Midbrain (tissue), 1 donor: ENCODE data around the gene TEX101.

Source experiments
- DNase-seq: peaks from one replicate; lab custom pipeline; 2025; lab: John Stamatoyannopoulos, UW

The TEX101 gene

DNA sequence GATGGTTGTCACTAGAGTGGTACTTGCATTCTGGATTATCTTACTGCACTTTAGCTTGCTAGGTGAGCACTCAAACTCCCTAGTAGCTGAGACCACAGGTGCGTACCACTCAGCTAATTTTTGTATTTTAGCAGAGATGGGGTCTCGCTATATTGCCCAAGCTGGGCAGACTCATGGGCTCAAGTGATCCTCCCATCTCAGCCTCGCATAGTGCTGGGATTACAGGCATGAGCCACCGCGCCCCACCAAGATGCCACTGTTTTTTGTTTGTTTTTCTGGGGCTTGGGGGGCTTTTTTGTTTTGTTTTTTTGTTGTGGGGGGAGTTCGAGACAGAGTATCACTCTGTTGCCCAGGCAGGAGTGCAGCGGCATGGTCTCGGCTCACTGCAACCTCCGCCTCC is 33.0 kb downstream of the TEX101 start:
- DNase-seq, result no peak

DNA sequence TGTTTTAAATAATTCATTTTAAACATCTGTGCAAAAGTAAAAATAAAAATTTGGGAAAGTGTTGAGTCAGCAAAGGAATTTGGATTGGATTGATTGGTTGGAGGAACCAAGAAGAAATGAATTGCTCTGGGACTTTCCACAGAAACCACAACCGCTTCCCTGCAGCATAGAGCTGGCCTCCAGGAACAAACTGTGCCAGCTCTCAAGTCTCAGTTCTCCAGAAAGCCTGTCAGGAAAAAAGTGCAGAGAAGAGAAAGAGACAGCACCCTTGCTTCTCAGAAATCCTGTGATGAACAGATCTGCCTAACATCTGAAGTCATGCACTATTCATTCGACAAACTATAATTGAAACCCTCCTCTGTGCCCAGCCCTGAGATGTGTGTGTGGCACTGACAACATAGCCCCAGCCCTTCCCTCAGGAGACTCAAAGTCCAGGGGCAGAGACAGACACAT is 35.9 kb downstream of the TEX101 start:
- no peak for DNase-seq

DNA sequence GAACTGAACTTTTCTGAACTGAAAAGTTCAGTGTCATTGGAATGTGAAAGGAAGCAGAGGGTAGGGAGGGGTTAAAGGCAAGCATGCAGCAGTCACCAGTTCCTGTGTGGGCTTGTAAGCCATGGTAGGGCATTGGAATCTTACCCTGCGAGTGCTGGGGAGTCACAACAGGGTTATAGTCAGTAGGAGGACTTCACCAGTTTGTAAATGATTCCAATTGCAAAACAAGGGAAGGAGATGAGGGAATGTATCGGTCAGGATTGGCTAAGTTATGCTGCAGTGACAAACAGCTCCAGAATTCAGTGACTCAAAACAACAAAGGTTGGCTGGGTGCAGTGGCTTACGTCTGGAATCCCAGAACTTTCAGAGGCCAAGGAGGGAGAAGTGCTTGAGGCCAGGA is 37.9 kb downstream of the TEX101 start:
- no peak for DNase-seq

DNA sequence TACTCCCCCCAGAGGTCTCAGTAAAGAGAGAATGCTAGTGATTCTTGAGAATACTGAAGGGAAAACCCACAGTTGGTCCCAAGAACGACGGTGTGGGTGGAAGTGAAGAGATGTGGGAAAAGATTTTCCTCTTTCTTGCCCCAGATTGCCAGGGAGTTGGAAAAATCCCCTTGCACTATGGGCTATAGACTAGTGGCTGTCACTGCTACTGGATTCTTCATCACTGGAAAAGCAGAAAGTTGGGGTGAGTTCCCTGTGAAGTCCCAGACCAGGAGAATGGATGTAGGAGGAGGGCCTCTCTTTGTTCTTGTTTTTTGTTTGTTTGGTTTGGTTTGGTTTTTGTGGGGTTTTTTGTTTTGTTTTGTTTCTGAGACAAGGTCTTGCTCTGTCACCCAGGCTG is 39.3 kb downstream of the TEX101 start:
- no peak for DNase-seq

DNA sequence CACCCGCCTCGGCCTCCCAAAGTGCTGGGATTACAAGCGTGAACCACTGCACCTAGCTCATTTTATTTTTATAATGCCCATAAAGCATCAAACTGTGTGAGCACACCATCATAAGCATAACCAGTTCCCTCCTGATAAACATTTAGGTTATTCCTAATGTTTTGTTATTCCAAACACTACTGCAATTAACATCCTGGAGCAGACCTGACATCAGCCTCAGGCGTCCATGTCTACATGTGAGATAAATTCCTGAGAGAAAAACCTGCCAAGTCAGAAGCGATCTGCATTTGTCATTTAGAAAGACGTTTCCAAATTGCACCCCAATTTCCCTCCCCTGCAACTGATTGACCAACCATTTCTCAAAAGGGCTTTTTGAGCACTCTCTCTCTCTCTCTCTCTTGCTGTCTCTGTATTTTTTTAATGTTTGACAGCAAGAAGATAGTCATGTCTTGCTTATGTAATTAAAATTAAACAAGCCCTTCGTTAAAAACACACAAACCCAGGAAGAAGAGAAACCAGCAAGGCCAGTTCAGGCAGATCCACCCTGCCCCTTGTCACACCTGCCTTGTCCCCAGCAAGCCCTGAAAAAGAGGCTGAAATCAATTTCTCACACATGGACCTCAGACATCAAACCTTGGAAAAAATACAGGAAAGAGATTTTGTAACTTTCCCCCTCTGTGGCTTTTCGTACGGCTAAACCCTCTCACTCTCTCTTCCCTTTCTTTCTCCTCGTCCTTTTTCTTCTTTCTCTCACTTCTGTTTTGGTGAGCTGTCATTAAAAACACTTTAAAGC is 40.8 kb downstream of the TEX101 start:
- DNase-seq, result no peak

DNA sequence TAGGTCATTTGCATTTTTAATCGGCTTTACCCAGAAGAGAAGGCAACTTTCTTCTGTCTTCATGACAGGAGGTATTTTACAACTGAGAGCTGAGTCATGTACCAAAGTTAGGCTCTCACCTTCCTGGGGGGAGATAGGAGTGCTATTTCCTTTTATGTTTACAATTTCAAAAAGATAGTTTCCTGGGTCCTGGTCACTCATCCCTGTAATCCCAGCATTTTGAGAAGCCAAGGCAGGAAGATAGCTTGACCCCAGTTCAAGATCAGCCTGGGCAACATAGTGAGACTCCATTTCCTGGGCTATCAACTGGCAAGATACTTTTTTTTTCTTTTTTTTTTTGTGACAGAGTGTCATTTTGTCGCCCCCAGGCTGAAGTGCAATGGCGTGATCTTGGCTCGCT is 43.1 kb downstream of the TEX101 start:
- DNase-seq, result no peak

DNA sequence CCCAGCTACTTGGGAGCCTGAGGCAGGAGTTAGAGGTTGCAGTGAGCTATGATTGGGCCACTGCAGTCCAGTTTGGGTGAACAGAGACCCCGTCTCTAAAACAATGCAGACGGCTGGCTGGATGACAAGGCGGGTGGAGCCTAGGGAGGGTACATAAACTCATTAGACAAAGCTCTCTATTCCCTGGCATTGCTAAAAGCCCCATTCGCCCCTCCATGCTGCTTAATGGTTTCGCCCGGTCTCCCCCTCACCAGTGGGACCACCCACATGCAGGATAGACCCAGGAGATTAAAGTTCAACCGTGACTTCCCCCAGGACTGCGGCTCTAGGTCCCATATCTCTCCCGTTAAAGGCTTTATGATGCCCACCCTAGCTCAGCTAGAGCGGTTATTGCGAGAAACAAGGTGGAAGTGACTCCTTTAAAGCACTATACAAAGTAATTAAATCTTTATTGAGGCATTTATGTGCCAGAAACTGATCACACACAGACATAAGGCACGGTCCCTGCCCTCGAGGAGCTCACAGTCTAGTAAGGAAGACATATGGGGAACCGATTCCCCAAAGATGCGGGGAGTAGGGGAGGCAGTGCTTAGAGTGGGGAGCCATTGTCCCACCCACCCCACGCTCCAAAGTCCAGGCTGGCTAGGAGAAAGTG is 45.8 kb downstream of the TEX101 start:
- DNase-seq, result no peak

DNA sequence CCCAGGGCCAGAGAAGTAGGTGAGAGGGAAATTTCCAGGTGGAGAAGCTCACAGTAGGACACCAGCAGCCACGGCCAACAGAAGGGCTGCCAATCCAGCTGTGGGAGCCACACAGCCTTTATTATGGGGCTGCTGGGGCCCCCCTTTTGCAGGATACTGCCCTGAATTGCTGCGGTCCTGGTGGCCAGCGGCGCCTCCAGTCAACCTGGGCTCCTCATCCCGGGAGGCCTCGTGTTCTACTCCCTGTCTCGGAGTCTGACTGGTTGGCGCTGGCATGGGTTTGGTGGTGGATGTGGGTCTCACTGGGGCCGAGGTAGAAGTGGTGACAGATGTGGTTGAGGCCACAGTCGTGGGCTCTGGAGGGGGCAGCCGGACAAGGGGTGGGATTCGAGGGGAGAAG is 46.6 kb downstream of the TEX101 start:
- DNase-seq, result no peak

DNA sequence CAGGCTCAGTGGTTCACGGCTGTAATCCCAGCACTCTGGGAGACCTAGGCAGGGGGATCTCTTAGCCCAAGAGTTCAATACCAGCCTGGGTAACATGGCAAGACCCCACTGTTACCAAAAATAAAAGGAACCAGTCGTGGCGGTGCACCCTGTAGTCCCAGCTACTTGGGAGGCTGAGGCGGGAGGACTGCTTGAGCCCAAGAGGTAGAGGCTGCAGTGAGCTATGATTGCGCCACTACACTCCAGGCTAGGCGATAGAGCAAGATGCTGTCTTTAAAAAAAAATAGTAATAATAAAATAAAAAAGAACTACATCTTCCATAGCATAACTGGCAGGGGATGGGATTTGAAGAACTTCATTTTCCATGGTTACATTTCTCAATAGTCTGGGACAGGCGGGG is 47.7 kb downstream of the TEX101 start:
- DNase-seq, result no peak

DNA sequence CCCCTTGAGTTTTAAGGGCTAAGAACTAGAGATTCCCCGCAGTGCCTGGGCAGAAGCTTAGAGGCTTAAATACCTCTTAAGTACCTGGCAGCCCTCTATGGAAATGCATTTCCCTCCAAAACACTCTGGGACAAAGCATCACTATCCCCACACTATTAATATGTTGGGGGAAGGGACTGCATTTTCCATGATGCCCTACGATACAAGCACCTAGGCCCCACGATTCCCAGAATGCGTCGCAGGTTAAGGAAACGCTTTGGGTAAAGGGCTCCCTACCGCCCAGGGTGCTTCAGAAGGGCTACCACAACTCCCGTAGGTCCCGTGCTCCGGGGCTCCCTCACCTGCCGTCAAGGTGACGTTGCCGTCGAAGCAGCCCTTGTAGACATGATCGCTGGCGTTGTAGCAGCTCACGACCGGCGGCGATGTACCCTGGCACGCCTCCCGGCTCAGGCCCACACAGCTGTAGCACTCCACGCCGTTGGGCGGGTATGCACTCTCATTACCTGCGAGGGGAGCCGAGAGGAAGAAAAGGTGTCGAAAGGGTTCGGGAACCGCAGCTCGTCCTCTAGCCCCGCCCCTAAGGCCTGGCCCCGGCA is 48.2 kb downstream of the TEX101 start:
- DNase-seq, result no peak

DNA sequence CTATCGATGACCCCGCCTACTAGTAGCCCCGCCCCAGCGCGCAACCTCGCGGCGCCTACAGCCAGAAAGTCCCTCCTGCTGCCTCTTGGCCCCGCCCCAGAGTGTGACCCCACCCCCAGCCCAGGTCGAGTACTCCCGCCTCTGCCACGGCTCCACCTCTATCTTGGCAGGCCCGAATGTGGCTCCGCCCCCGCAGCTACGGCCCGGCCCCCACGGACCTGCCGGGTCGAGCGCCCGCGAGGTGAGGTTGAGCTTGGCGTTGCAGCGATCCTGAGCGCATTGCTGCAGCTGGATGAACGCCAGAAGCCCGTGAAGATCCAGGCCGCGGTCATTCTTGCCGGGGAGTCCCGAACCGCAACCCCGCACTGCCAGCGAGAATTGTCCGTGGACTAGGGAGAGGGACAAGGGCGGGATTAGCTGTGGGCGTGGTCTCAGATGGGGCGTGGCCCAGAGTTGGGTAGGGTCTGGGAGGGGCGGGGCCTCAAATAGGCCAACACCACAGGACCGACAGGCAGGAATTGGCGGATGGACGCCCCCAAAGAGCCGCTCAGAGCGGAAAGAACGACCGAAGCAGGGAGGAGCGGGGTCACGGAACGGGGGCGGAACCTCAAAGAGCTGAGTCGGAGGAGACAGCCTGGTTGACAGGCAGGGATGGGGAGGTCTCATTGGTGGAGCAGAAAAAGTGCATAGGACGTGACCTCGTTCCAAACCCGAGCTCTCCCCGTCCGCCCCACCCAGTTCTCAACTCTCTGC is 48.9 kb downstream of the TEX101 start:
- peak; percentile 81 for DNase-seq

DNA sequence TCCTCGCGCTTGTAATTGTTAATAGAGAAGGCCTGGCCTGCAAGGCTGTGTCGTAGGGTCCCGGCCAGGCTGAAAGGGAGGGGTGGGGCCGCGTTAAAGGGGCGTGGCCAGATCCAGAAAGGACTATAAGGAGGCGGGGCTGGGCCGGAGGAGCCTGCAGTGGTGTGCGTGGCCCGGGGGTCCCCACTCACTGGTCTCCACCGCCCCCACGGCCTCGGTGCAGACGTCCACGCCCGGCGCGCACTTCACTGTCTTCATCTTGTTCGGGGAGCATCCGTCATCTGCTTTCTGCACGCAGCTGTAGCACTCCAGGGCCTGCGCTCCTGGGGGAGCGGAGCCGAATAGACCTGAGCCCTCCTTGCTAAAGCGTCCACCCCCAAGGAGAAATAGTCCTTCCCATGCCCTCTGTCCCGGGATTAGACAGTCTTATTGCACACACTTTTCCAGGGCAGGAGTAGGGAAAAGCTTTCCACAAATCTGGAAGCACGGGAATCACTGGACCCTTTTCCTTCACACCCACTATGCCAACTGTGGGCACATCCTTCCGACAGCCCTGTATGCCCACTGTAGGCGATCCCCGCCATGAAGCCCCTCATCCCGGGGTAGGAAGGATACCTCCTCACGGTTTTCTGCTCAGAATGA is 49.6 kb downstream of the TEX101 start:
- DNase-seq, result peak; percentile 32

DNA sequence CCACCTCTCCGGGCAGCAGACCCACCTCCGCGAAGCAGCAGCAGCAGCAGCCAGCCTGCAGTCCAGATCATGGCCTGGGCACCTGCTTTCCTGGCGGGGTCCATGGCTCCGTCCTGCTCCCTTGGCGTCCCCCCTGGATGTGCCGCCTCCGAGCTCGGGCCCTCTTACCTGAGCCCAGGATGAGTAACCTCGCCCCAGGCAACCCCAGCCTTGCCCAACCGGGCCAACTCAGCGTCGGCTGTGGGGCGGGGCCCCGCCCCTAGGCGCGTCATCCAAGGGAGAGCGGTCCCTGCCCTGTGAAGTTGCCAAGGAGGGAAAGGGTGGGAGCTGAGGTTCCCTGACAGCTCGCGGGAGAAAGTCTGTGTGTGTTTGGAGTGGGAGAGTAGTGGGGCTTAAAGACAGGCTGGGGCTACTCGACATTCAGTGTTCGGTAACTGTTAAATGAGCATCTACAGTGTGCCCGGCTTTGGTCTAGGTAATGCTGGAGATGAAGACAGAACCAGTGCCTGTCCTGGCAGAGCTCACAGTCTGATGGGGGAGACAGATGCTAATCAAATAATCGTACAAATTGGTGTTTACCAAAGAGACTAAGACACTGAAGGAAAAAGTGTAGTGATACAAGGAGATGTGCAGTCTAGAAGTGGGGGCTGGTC is 50.9 kb downstream of the TEX101 start, which contains the start of gene LYPD3:
TSS of gene LYPD3 (minus strand) at position 141 of the 653 bp plus-strand sequence. CDS start at position 104, 37 bp downstream.
- DNase-seq, result no peak

DNA sequence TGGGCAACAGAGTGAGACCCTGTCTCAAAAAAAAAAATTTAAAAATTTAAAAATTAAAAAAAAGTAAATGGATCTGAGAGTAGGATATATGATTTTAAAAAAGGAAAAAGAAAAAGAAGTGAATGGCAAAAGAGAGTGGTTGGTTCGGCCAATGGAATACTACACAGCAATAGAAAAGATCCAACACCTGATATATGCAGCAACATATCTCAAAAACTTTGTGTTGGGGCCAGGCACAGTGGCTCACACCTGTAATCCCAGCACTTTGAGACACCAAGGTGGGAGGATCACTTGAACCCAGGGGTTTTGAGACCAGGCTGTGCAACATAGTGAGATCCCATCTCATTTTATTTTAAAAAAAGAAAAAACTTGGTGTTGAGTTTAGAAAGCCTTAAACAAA is 52.1 kb downstream of the TEX101 start:
- DNase-seq, result no peak

DNA sequence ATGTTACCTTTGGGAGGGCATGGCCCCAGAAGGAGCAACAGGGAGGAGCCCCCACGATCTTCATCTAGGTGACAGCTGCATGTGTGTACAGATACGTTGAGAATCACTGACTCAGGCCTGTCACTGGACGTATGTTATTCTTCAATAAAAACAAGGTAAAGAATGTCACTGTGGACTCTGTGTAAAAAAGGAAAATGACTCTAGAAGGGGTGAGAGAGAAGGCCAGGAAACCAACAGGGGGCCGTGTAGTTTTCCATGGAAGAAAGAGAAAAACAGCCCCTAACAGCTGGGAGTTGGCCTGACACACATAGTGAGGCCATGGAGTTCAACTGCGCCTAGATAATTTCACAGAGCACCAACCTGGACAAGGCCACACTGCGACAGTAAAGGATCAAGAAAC is 52.6 kb downstream of the TEX101 start:
- DNase-seq, result no peak

DNA sequence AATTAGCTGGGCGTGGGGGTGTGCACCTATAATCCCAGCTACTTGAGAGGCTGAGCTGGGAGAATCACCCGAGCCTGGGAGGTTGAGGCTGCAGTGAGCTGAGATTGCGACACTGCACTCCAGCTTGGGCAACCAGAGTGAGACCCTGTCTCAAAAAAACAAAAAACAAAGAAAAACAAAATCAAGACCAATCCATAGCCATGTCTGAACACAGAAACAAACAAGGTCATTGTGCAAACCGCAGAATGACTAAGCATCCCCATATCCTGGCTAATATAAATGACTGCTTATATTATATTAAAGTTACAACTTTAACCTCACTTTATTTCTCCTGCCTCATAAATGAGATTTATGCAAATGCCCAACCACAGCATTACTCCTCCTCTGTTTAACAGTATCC is 53.0 kb downstream of the TEX101 start:
- no peak for DNase-seq
